BE2C (cell line): ENCODE data around the gene SLC44A5.

ENCODE experiments used
- DNase-seq: peaks from one replicate; pipeline ENCODE4 v3.0.0-alpha.2; 2020
- H3K27me3 ChIP-seq: fragments of 250-450 bp; sonication (Bioruptor Pico); 2 replicates; pipeline ENCODE4 v1.5.1; 2020; ENCODE audit warnings: mild to moderate bottlenecking
- H3K36me3 ChIP-seq: fragments of 250-450 bp; sonication (Bioruptor Pico); 2 replicates; pipeline ENCODE4 v1.5.1; 2020; ENCODE audit warnings: mild to moderate bottlenecking
- H3K4me1 ChIP-seq: fragments of 250-450 bp; sonication (Bioruptor Pico); 2 replicates; pipeline ENCODE4 v1.5.1; 2020
- H3K4me3 ChIP-seq: 2 replicates; pipeline ENCODE4 v1.5.1; 2011; ENCODE audit warnings: low read depth, low read length
- H3K9me3 ChIP-seq: fragments of 250-450 bp; sonication (Bioruptor Pico); 2 replicates; pipeline ENCODE4 v1.5.1; 2020
- TF ChIP-seq, protein P1 (sequence below): IDR thresholded peaks from 2 replicates; pipeline ENCODE4 v1.5.1; 2012; ENCODE audit warnings: mild to moderate bottlenecking, low read depth, low read length

SLC44A5 gene

DNA sequence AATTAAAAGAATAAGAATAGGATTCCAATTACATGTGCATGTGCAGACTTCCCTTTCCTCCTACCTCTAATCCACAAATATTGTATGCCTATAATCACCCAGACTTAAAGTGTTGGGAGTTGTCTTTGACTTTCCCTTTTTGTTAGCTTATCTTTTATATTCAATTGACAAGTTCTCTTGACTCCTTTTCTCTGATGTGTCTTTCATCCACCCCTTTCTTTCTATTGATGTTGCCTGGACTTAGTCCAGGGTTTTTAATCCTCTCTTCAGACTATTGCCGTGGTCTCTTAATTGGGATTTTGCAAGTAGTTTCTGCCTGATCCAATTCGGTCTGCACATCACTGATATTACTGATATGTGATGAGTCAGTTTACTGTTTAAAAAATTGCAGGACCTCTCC, 305.9 kb downstream of the SLC44A5 start:
- H3K27me3 ChIP-seq = no peaks in the 10 kb centered on the region
- TF ChIP-seq, protein P1, sequence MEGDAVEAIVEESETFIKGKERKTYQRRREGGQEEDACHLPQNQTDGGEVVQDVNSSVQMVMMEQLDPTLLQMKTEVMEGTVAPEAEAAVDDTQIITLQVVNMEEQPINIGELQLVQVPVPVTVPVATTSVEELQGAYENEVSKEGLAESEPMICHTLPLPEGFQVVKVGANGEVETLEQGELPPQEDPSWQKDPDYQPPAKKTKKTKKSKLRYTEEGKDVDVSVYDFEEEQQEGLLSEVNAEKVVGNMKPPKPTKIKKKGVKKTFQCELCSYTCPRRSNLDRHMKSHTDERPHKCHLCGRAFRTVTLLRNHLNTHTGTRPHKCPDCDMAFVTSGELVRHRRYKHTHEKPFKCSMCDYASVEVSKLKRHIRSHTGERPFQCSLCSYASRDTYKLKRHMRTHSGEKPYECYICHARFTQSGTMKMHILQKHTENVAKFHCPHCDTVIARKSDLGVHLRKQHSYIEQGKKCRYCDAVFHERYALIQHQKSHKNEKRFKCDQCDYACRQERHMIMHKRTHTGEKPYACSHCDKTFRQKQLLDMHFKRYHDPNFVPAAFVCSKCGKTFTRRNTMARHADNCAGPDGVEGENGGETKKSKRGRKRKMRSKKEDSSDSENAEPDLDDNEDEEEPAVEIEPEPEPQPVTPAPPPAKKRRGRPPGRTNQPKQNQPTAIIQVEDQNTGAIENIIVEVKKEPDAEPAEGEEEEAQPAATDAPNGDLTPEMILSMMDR = no peak

DNA sequence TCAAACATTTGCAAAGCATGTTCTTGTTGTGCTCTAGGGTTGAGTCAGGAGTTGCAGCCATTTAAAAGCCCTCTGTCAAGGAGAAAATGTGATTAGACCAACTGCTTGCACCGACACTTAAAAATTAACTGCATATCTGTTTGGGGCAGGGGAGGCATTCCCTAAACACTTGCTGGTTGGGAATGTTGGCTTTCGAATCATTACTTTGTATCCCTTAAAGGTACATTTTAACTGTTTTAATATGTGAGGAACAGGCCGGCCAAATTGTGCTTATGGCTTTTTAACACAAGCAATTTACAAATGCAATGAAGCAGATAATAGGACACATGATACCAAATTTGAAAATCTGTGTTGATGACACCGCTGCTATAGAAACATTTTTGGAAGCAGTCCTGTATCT, 317.6 kb downstream of the SLC44A5 start:
- Histone ChIP-seq H3K27me3 (no peaks in the 10 kb centered on the region), H3K9me3 (no peaks in the 10 kb centered on the region), H3K4me3 (no peak overlapping the region), H3K4me1 (no peaks in the 10 kb centered on the region), H3K36me3 (no peaks in the 10 kb centered on the region)
- TF ChIP-seq, protein P1 = no peak
- DNase-seq = no peak

More for the DNA sequence above, 305.9 kb downstream of the SLC44A5 start:
- no peak overlapping the region for H3K4me3 ChIP-seq
- DNase-seq = no peak
- H3K4me1 ChIP-seq = no peaks in the 10 kb centered on the region
- no peaks in the 10 kb centered on the region for H3K36me3 ChIP-seq
- H3K9me3 ChIP-seq = no peaks in the 10 kb centered on the region

DNA sequence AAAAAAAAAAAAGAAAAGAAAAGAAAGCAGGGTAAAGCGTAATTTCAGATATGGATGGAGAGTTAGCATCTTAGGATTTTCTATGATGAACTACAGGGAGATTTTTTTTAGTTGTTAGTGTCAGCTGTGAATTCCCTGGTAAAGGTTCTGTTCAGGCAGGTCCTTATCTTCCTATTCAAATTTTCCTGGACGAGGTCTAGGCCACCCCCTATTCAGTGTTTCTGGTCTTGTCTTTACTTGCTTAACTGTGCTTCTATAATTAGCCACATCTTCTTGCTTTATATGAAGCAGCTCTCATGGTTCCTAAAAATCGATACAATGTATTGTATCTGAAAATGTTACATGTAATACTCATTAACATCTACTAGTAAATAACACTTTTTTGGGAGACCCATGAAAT, 318.9 kb downstream of the SLC44A5 start:
- no peaks in the 10 kb centered on the region for H3K9me3 ChIP-seq
- TF ChIP-seq, protein P1 = no peak
- H3K4me3 ChIP-seq = no peak overlapping the region
- no peaks in the 10 kb centered on the region for H3K36me3 ChIP-seq
- no peaks in the 10 kb centered on the region for H3K4me1 ChIP-seq
- no peaks in the 10 kb centered on the region for H3K27me3 ChIP-seq
- no peak for DNase-seq

DNA sequence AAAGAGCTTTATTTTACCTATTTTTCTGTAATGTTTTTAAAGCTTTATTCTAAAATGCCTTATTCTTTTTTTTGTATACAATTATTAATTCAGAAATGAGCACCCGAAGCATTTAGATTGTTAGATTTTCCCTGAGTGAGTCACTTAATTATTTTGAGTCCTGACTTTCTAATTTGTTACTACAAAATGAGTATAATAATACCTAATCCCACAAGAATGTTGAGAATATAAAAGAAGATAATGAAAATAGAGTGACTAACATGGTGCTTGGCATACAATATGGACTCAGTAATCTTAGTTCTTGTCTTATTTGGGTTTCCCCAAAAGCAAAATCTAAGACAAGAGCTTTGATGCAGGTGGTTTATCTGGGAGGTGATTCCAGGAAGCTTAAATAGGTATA, 334.5 kb downstream of the SLC44A5 start:
- no peak overlapping the region for H3K4me3 ChIP-seq
- no peaks in the 10 kb centered on the region for H3K36me3 ChIP-seq
- no peak for DNase-seq
- H3K27me3 ChIP-seq = no peaks in the 10 kb centered on the region
- TF ChIP-seq, protein P1 = no peak
- no peaks in the 10 kb centered on the region for H3K4me1 ChIP-seq
- H3K9me3 ChIP-seq = no peaks in the 10 kb centered on the region

DNA sequence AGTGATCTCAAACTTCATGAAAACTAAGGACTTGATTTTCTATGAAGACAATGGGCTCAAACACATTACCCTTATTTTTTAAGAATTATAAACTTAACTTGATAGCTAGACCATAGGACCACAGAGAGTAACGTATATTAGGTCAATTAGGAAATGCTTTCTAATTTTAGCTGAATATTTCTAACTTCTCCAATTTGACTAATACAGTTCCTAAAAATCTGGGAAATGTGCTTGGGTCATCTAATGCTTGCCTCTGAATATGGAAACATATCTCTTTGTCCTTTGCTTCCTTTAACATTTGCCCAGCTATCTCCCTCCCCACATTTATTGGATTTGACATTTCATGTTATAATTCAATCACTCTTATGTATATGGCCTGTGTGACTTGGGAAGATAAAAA, 335.3 kb downstream of the SLC44A5 start:
- Histone ChIP-seq H3K4me1 (no peaks in the 10 kb centered on the region), H3K9me3 (no peaks in the 10 kb centered on the region), H3K4me3 (no peak overlapping the region), H3K27me3 (no peaks in the 10 kb centered on the region), H3K36me3 (no peaks in the 10 kb centered on the region)
- TF ChIP-seq, protein P1 = no peak
- no peak for DNase-seq

DNA sequence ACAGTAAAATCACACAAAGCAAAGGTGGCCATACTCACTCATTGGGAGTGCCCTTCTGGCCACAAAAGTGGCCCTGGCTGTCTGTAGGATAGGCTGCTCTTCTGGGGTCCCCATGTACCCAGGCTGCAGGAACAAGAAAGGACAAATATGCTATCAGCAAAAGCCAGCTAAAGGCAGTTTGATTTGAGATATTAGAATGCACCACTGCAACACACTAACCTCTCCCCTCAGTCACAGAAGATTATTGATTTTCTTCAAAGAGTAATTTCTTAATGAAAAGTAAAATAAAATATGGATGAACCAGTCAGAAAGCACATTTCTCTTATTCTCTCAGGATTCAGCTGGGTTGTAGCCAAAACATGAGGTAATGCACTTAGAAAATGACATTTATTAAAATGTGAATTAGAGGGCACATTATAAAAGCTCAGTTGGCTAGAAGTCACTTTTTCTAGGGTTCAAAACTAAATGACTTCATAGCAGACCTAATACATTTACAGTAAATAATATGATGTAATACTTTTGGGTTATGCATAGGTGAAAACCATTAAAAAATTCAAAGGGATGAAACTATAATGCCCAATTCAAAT, 335.9 kb downstream of the SLC44A5 start:
- TF ChIP-seq, protein P1 = no peak
- DNase-seq = no peak
- no peak overlapping the region for H3K4me3 ChIP-seq
- no peaks in the 10 kb centered on the region for H3K9me3 ChIP-seq
- no peaks in the 10 kb centered on the region for H3K4me1 ChIP-seq
- no peaks in the 10 kb centered on the region for H3K36me3 ChIP-seq
- H3K27me3 ChIP-seq = no peaks in the 10 kb centered on the region
